GM12878 (cell line): ENCODE measurements around the gene RNASEL. TPM values are rescaled to one million over a fixed set of nuclear protein-coding genes. Genes with fewer than 3 reads are reported as not detected.

Experiments used
- CUX1 ChIP-seq: IDR thresholded peaks from 2 replicates; pipeline ENCODE4 v1.6.1; 2012; ENCODE audit warnings: improper control_type of control experiment, low read depth, low read length; ENCODE audit not compliant: insufficient replicate concordance
- ELK1 ChIP-seq: IDR thresholded peaks from 2 replicates; pipeline ENCODE4 v1.6.1; 2012; ENCODE audit warnings: low read depth, low read length, improper control_type of control experiment
- HSF1 ChIP-seq: fragments of 150-350 bp; IDR thresholded peaks from 2 replicates; pipeline ENCODE4 v1.6.1; 2014; ENCODE audit warnings: mild to moderate bottlenecking, low read depth, low read length
- MYB ChIP-seq: fragments of 150-350 bp; IDR thresholded peaks from 2 replicates; pipeline ENCODE4 v1.6.1; 2014; ENCODE audit warnings: mild to moderate bottlenecking, low read depth, low read length, borderline replicate concordance
- SMC3 ChIP-seq: IDR thresholded peaks from 2 replicates; pipeline ENCODE4 v1.6.1; 2011; ENCODE audit warnings: low read length, improper control_type of control experiment, borderline replicate concordance
- SRF ChIP-seq, 2 experiments: IDR thresholded peaks; 2 replicates each; pipeline ENCODE4 v1.6.1; 2011; ENCODE audit warnings: low read depth in 2 of 2, low read length in 2 of 2, mild to moderate bottlenecking in 1 of 2, moderate library complexity in 1 of 2
- SUPT20H ChIP-seq: IDR thresholded peaks from 2 replicates; pipeline ENCODE4 v1.6.1; 2011; ENCODE audit warnings: low read depth, mild to moderate bottlenecking, low read length, moderate library complexity, borderline replicate concordance; ENCODE audit not compliant: control insufficient read depth
- ZBTB4 ChIP-seq: fragments of 450-650 bp; formaldehyde crosslinking; IDR thresholded peaks from 2 replicates; pipeline ENCODE4 v1.4.0; 2022; ENCODE audit warnings: mild to moderate bottlenecking, moderate library complexity
- ZNF24 ChIP-seq: fragments of 450-650 bp; IDR thresholded peaks from 2 replicates; pipeline ENCODE4 v1.6.1; 2017; ENCODE audit warnings: antibody characterized with exemption, mild to moderate bottlenecking
- polyA plus RNA-seq, 11 experiments: library from polyadenylated mRNA; depleted of rRNA in 4 of 11; unstranded in 6 of 11; stranded (reverse) in 5 of 11; fragments of >200 nt; fragmentation: Nextera tagmentation in 4 of 11; fragmentation: Illumina TruSeq in 1 of 11; extraction: Ambion mirVana in 4 of 11; extraction: Trizol in 1 of 11; gene quantifications; 1 replicate in 1 of 11; 2 replicates in 10 of 11; pipeline versions ENCODE4 v1.2.1 to v1.2.3, GENCODE V29; 2011 to 2016; ENCODE audit warnings: inconsistent platforms in 2 of 11, missing spikeins in 2 of 11, low read depth in 1 of 11
- total RNA-seq, 4 experiments: library from RNA; depleted of rRNA in 3 of 4; stranded (reverse); fragments of >200 nt in 3 of 4; fragmentation: Illumina TruSeq in 1 of 4; extraction: Trizol in 1 of 4; gene quantifications; 2 replicates each; pipeline versions ENCODE4 v1.2.1 to v1.2.3, GENCODE V29; 2013 to 2021

Gene RNASEL
- total and polyA plus RNA-seq, 10 of the 15 experiments (the other 5 are each of a cell fraction or from before 2014, with no cell fraction given), result 3.0 to 10.8 (median 5.0) TPM

- TF ChIP-seq ZBTB4 (CRISPR knock-in tag), result no peak
- TF ChIP-seq CUX1, result no peak
- no peak for TF ChIP-seq SUPT20H
- no peak for TF ChIP-seq ZNF24
- no peak for TF ChIP-seq MYB
- no peak for TF ChIP-seq HSF1
- TF ChIP-seq ELK1, result no peak
- TF ChIP-seq SMC3, result no peak
- TF ChIP-seq SRF (IDR thresholded peaks at IDR 0.05; ENCODE audit: low read depth in 2 of 2, low read length in 2 of 2), result no peak
These were observed 7.9 kb upstream of the RNASEL start (continued) for GRCh38 chr1:182596934-182597333.
